HG02588 (cell line): ENCODE results near the gene FRAS1.
"Not testable (repeated sequence)": the region's sequence is repeated elsewhere in the genome, so short reads cannot be mapped to it uniquely, and the experiment has no call there.

Source experiments
- ATAC-seq: cut with Tn5 transposase; IDR thresholded peaks from one replicate; pipeline ENCODE4 v1.9.1; 2021; ENCODE audit warnings: mild to moderate bottlenecking, moderate library complexity; ENCODE audit not compliant: unreplicated experiment

Gene FRAS1

DNA sequence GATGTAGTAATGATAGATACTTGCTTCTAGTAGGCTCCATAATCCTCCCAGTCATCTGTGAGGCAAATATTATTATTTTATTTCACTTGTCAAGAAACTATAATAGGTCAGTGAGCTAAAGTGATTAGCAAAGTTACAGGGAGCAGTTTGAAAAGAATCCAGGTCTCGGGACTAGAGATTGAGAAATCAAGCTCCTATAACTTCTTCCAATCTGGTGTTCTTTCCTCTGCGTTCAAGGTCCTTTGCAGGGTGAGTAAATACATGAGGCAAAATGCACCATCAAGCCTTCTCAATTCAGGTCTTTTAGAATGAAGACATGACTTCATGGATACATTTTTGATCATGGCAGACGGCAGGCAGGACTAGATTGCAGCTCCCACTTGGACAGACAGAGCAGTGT, 150.4 kb downstream of the FRAS1 start:
- no peak for ATAC-seq

DNA sequence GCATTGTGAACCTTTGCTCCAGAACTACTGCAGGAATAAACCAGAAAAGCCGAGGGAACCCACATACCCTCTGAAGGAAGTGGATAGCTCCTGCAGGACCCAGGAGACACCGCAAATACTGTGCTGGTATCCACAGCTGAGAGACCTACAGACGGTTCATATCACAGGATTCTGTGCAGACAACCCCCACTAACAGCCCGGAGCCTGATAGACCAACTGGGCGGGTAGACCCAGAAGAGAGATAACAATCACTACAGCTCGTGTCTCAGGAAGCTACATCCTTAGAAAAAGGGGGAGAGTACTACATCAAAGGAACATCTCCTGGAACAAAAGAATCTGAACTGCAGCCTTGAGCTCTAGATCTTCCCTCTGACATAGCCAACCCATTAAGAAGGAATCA, 150.8 kb downstream of the FRAS1 start:
- no peak for ATAC-seq

DNA sequence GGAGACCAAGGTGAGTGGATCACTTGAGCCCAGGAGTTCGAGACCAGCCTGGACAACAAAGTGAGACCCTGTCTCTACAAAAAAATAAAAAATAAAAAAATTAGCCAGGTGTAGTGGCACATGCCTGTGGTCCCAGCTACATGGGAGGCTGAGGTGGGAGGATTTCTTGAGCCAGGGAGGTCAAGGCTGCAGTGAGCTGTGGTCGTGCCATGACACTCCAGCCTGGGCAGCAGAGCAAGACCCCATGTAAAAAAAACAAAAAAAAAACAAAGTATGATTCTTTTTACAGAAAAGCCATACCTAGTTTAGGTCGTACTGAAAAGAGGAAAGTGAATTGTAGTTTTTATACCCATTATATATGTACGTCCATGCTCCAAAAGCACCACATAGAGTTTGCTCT, 151.8 kb downstream of the FRAS1 start:
- ATAC-seq: not testable (repeated sequence)

DNA sequence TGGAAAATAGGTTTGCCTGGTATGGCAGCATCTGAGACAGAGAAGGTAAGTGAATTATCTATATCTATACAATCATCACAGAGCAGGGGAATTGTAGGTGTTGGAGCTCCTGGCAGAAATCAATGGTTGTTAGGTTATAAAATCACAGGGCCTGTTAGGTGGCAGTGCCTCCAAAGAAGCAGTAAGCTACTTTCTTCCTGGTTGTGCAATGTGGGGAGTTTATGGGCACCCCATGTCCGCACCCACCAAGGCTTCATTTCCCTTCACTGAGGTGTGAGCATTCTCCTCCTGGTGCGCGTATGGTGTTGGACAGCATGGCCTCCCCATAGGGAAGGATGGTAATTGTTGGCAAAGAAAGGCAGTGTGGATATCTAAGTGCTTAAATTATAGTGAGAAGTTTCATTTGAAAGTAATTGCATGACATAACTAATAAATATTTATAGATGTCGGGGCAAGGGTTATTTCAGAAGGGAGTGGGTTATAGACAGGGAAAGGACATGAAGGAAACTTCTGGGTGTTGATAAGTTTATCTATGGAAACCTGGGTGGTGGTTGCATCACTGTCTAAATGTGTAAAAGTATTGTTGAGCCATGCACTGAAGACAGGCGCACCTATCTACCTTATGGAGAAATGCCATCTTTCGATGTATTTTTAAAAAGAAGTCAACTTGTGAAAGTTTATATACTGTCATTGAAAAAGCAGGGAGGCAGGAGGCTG, 153.7 kb downstream of the FRAS1 start:
- no peak for ATAC-seq

DNA sequence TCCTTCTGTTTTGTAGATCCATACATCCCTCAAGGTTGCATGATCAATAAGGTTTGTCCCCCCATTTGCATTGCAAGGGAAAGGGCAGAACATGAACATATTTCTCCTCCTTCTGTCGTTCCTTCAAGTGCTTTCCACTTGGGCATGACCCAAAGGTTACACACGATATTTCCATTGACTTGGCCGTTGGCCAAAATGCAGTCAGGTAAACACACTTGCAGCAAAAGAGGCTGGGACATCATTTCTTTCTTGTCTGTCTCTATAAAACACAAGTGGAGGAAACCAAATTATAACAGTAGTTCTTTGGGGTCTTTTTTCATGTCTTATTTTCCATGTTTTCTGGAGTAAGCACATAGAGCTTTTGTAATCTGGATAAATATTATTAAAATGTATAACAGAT, 156.1 kb downstream of the FRAS1 start:
- no peak for ATAC-seq

DNA sequence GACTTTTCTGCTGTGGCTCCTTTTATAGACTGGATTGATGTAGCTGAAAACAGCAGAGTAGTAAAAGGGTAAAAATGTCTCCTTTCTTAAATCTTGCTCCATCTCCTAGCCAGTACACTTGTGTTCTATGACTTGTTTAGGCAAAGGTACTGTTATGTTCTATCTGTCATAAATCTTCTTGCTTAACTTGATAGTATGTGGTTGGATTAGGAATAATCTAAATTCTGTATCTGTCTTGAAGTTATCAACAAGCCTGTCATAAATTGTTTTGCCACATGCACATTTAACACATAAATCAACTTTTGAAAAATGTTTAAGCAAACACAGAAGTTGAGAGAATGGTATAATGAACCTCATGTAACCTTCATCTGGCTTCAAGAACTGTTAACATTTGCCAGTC, 157.0 kb downstream of the FRAS1 start:
- no peak for ATAC-seq

DNA sequence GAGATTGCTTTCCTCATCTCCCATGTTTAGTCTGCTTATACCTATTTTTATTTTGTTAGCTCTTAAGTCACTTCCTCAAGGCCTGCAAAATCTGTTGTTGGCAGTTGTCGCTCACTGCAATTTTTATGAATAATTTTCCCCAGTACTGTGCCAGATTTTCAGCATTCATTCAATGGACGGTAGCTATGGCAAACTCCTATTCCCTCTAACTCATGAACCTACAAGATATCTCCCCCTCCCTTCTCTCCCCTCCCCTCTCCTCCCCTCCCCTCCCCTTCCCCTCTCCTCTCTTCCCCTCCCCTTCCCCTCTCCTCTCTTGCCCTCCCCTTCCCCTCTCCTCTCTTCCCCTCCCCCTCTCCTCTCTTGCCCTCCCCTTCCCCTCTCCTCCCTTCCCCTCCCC, 160.4 kb downstream of the FRAS1 start:
- ATAC-seq: no peak

DNA sequence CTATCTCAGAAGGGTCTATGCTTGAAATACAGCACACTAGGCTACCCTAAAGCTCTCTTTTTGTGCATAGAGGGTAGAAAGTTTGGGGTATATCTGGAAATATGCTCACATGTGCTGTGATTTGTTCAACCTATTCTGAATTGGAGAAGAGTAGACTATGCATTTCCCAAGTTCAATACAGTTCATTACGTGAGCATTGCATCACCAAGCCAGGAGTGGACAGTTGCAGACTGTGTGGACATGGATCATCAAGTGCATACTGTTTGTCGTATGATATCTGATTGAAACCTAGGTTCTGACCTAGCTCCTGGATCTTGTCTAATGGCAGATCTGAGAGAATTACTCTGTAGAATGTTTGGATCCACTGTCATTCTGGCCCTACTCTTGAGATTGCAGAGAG, 161.1 kb downstream of the FRAS1 start:
- no peak for ATAC-seq

DNA sequence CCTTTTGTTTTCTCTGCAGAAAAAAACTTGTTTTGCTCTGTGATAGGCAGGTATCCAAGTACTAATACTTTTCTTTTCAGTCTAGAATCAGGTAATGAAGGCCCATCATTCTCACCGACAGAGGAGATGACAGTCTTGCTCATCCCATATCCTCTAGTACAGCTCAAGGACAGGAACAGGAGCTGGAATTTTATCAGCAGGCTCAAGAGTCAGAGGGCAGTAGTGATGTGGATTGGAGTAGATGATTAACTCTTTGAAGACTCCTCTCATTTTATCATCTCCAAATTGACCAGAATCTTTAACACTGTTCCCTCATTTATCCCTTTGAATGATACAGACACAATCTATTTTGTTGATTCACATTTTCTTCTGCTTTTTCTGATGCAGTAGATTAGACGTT, 162.7 kb downstream of the FRAS1 start:
- ATAC-seq: no peak

DNA sequence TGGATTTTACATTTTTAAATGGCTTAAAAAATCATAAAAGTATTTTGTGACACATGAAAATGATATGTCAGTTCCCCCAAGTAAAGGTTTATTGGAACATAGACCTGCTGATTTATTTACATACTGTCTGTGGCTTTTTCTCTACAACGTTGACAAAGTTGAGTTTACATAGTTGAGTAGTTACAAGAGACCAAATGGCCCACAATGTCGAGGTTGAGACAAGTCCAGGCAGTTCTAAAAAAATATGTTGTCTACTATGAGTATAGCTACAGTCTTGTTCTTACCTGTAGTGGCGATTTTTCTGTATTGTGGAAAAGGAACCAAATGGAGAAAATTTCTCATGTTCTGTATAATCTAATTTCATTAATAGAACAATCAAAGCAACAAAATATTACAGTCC, 163.2 kb downstream of the FRAS1 start:
- no peak for ATAC-seq

DNA sequence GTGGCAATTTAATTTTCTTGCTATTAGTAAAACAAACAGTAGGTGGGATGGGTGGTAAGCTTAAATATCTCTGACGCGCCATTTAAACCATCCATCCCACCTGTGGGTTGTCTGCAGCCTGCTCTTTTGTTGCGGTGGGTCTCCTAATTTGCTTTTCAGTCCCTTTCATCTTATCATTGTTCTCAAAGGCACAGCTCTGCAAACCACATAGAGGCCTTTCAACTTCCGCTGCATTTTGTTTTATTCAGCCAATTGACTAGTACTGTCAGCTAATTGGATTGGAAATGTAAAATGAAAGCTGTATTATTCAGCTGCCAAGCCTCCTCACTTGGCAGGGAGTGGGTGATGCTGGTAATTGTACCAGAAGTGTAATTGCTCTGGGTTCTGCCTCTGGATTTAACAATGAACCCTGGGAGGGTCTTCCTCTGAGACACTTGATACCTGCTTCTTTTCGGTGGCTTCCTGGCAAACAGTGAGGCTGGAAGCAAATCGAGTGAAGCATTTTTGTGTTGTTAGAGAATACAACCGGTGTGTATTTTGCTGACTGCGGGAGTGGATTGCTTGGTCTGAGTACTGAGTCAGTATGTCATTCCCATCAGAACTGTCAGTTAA, 165.6 kb downstream of the FRAS1 start:
- ATAC-seq: no peak

DNA sequence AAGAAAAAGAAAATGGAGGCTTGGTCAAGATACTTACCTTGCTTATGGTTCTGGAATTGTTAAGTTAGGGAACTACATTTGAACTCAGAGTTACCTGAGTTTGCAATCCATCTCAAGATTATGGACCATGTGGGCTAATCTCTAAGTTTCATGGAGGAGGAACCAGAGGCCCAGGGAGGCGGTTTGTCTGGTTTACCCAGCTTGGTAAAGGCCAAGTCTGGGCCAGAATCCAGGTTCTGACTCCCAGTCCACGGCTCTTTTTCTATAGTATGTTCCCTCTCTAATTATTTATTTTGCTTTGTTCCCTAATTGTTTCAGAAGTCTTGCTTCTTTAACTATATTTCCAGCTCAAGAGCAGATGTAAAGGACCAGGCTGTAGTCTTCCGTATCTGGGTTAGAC, 168.1 kb downstream of the FRAS1 start:
- ATAC-seq: no peak

DNA sequence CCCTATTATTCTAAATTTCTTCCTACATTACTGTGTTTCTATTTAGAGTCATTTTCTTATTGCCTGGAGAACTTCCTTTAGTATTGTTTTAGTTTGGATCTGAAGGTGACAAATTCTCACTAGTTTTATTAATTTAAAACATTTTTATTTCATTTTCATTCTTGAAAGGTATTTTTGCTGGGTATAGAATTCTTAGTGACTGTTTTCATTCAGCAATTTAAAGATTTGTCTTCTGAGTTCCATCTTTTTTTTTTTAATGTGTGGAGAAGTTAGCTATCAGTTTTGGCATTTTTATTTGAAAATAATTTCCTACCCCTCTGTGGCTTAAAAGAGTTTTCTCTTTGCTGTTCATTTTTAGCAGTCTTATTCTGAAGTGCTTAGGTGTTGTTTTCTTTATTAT, 169.2 kb downstream of the FRAS1 start:
- ATAC-seq: no peak

DNA sequence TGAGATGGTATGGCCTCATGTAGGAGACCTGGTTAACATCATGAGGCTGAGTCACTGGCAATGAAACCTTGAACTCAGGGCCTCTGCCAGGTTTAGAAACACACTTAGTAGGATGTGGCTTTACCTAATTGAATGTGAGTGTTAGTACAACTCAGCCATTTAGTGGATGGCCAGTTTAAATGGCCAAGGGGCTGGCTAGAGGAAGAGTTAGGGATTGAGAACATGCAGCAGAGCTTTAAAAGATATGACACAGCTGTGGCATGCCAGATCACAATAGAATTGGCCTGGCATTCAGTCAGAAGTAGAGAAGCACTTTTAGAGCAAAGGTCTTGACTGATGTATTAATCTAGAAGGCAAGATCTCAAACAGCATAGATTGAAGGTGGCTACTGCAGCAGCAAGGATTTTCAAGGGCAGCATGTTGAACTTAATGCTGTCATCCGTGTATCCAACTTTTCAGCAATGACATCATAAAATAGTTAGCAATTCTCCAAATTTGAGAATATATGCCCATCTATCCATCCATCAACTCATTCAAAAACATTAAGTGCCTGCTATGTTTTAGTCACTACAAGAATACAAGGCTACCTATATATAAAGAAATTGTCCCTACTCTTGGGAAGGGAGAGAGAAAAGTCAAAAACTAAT, 170.4 kb downstream of the FRAS1 start:
- no peak for ATAC-seq

DNA sequence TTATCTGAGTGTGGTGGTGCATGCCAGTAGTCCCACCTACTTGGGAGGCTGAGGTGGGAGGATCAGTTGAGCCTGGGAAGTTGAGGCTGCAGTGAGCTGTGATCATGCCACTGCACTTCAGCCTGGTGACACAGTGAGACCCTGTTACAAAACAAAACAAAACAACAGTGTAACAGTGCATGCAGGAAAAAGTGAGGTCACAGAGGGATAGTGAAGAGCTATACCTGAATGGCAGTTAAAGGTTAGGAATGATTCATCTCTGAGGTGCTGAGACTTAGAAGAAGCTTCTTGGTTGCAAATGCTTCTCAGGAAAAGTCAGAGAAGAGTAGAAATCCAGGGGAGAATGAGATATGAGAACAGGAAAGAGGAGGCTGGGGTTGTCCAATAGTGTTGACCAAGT, 178.7 kb downstream of the FRAS1 start:
- no peak for ATAC-seq

DNA sequence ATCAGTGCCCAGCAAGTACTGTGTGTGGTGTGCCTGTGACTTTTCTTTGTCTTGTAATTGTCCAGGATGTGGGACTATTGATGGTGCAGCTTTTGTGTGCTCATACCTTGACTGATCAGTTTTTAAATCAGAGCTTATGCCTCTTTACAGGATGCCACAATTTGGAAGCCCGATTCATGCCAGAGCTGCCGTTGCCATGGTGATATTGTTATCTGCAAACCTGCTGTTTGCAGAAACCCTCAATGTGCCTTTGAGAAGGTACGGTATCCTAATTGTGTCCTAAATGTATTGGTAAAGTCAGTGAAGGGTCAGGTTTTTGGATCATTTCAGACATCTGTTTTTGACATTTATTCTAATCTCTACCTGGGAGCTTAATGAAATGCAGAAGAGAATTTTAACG, 180.2 kb downstream of the FRAS1 start:
- no peak for ATAC-seq

DNA sequence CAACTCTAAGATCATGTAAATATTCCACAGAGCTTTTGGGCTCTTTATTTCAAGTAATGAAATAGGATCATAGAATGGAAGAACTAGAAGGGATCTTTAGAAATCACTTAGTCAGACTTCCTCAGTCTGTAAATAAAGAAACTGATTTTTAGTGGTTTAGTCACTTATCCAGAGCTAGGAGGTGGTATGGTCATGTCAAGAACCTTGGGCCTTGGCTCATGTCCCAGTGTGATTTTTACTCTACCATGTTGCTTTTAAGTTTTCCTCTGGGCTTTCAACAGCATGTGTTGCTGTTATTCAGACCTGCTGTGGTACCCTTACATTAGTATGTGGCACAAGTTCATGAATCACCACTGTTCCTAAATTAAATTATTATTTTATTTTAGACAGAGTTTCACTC, 184.9 kb downstream of the FRAS1 start:
- no peak for ATAC-seq

DNA sequence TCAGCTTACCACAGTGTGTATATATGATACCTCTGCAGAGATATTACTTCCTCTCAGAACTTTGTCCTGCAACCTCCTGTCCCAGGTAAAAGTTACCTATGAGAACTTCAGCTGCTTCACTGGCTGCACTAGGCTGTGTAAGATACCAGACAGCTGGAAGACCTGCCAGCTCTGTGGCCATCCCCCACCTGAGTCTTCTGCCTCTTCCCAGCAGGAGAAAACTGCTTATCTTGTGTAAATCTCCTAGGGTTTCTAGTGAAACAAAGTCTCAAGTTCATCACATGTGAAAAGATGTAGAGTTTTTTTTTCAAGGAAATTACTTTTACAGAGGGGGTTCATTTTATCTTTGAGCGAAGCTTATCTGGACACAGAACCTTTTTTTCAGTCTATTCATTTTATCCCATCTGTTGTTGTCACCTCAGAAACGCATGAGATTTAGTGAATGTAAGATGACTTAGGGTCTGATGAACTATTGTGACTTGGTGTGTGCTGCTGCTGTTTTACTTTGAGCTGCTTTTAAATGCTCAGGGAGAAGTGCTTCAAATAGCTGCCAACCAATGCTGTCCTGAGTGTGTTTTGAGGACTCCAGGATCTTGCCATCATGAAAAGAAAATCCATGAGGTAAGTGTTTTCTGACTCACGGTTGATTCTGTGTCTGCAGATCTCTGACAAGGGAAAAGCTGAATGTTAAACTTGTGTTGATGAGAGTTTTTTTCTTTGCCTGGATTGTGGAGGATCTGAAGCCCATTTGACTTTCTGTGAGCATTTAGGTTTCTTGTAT, 187.8 kb downstream of the FRAS1 start:
- ATAC-seq: no peak

DNA sequence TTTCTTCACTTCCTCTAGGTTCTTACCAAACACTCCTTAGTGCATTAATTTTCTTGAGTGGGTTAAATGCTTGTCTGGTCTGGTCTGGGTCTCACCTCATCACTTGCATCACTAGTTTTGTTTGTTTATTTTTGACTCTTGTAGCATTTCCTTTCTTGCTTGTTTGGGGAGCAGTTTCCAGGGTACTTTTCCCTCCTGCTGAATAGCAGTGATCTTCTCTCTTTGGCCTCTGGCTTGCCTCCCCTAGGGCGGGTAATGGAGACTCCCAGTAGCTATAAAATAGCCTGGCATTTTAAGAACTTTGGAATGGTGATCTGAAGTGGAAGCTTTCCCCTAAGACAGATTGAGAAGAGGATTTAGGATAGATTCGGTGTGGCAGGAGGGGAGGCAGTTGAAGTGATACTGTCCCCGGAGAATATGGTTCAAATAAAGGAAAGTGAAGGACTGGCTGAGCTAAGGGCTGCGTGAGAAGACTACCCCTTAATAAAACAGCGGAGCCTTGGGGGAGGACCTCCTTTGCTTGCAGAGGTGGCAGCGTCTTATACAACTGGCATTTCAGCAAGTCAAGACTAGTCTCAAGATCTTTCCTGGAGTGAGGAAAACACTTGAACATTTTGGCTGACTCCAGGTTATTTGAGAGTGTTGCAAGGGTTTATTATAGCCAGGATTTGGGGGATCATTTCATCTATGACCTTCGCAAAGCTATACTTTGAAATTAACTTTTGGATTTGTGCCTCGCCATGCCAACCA, 190.6 kb downstream of the FRAS1 start:
- ATAC-seq: no peak

DNA sequence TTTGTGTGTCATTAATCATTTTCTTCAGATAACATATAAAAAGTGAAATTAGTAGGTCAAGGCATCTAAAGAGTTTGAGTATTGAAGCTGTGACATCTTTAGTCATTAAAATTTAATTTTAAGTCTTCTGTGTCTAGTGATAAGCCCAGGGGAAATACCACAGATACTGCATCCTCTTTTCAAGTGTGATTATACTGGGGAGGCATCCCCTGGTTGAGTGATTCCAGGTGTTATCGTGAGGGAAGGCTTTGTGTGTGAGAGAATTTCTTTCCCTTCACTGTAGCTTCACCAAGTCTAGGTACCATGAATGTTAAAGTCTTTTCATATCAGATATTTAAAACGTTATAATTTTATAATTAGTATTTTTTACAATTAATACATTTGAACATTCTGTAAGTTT, 193.4 kb downstream of the FRAS1 start:
- no peak for ATAC-seq

DNA sequence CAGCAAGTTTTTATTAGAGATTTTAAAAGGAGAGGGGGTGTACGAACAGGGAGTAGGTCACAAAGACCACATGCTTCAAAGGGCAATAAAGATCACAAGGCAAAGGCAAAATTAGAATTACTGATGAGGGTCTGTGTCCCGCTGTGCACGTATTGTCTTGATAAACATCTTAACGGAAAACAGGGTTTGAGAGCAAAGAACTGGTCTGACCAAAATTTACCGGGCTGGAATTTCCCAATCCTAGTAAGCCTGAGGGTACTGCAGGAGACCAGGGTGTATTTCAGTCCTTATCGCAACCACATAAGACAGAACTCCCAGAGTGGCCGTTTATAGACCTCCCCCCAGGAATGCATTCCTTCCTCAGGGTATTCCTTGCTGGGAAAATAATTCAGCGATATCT, 195.7 kb downstream of the FRAS1 start:
- not testable (repeated sequence) for ATAC-seq
